Immature natural killer cell (primary cell): ENCODE measurements around the gene LCE6A. TPM values are rescaled to one million over a fixed set of nuclear protein-coding genes. Genes with fewer than 3 reads are reported as not detected.

ENCODE experiments used
- DNase-seq, 3 donors: peaks; one replicate each; pipeline ENCODE4 v3.0.0; 2022; ENCODE audit warnings: mixed read lengths in 1 of 3
- H3K27ac Mint-ChIP-seq, 6 donors: one replicate each; pipeline ENCODE4 v1.8.0; 2020; ENCODE audit warnings: mixed read lengths in 6 of 6, mild to moderate bottlenecking in 5 of 6, inconsistent platforms in 4 of 6, moderate library complexity in 3 of 6
- H3K27me3 Mint-ChIP-seq, 3 donors: one replicate each; pipeline ENCODE4 v1.8.0; 2020 to 2021; ENCODE audit warnings: low read depth in 3 of 3, mild to moderate bottlenecking in 3 of 3, mixed read lengths in 3 of 3, moderate library complexity in 3 of 3, inconsistent platforms in 1 of 3
- H3K36me3 Mint-ChIP-seq, 3 donors: one replicate each; pipeline ENCODE4 v1.8.0; 2020; ENCODE audit warnings: mixed read lengths in 3 of 3, inconsistent platforms in 2 of 3, mild to moderate bottlenecking in 2 of 3
- H3K4me1 Mint-ChIP-seq, 2 donors: one replicate each; pipeline ENCODE4 v1.8.0; 2020; ENCODE audit warnings: inconsistent platforms in 2 of 2, mild to moderate bottlenecking in 2 of 2, mixed read lengths in 2 of 2, moderate library complexity in 1 of 2
- H3K4me3 Mint-ChIP-seq, 5 donors: one replicate each; pipeline ENCODE4 v1.8.0; 2020; ENCODE audit warnings: mild to moderate bottlenecking in 5 of 5, mixed read lengths in 5 of 5, inconsistent platforms in 3 of 5, moderate library complexity in 3 of 5
- H3K9me3 Mint-ChIP-seq, 6 donors: one replicate each; pipeline ENCODE4 v1.8.0; 2020; ENCODE audit warnings: mild to moderate bottlenecking in 6 of 6, mixed read lengths in 6 of 6, inconsistent platforms in 4 of 6, moderate library complexity in 3 of 6
- polyA plus RNA-seq, 3 donors: library from polyadenylated mRNA; unstranded; fragments of 300-500 nt; fragmentation: Illumina TruSeq; gene quantifications; one replicate each; pipeline ENCODE4 v1.2.3, GENCODE V29; 2021

Gene LCE6A
- polyA plus RNA-seq, 3 donors from 2014 or later = not detected

DNA sequence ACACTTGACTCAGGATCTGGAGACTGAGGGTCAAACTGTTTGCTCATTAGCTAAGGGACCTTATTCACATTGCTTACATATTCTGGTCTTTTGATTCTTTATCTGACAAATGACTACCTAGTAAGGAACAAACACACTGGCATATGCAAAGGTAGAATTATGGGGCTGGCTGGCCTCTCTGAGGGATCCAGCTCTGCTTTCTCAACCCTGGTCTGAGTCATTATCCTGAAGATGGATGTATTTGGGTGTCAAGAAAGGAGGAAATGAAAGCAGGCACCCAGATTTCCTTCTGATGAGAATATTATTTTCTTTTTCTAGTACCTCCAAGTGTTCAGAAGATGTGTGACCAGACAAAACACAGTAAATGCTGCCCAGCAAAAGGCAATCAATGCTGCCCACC lies 41.4 kb downstream of the LCE6A start:
- H3K27ac Mint-ChIP-seq = no peak overlapping the region
- H3K4me1 Mint-ChIP-seq = peaks cover 0 to 3% of the 10 kb centered on the region in 2 donors
- H3K4me3 Mint-ChIP-seq = no peak overlapping the region
- peaks cover 7 to 8% (median 7%) of the 10 kb centered on the region in 3 donors for H3K27me3 Mint-ChIP-seq
- H3K9me3 Mint-ChIP-seq = peaks cover 0 to 2% (median 0%) of the 10 kb centered on the region in 6 donors
- H3K36me3 Mint-ChIP-seq = no peaks in the 10 kb centered on the region
- DNase-seq = no peak

DNA sequence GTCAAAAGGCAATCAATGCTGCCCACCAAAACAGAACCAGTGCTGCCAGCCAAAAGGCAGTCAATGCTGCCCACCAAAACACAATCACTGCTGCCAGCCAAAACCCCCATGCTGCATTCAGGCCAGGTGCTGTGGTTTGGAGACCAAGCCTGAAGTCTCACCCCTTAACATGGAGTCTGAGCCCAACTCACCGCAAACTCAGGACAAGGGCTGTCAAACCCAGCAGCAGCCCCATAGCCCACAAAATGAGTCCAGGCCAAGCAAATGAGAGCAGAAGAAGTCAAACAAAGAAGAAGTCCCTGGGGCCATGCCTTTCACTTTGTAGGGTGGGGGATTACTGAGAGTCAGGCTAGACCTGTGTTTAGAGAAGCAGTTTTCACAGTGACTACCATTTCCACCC lies 41.9 kb downstream of the LCE6A start:
- Mint-ChIP-seq H3K4me3 (no peak overlapping the region), H3K27ac (no peak overlapping the region)

DNA sequence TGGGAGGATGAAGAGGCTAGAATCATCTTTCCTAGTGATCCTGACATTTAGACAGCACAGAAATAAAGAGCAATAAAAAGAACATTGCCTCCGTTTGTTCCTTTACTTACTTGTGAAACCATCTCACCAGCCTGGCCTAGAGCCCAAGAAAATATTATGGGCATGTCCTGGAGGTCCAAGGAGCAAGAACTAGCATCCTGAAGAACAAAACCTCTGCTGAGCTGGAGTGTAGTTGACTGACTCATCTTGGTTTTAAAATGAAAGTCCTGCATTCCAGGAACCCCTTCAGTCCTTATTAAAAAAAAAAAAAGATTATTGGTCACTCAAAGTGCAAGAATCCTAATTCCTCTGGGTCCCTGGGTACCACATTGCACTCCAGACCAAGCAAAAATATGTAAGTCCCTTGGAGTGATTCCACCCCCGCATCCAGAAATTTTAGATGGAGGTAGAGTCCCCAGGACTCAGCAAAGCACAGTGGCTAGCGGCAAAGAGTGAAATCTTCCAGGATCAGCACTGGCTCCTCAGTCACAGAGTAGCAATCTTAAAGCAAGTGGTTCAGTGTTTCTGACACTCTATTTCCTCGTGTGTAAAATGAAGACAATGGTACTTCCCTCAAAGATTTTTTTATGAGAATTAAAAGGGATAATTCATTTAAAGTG lies 42.4 kb downstream of the LCE6A start:
- Mint-ChIP-seq H3K27me3 (peaks cover 1 to 5% (median 4%) of the 10 kb centered on the region in 3 donors), H3K9me3 (peaks cover 0 to 2% (median 0%) of the 10 kb centered on the region in 6 donors), H3K4me3 (no peak overlapping the region), H3K27ac (no peak overlapping the region), H3K4me1 (peaks cover 0 to 3% of the 10 kb centered on the region in 2 donors), H3K36me3 (no peaks in the 10 kb centered on the region)
- DNase-seq = no peak

More for the DNA sequence above, 41.9 kb downstream of the LCE6A start:
- Mint-ChIP-seq H3K36me3 (no peaks in the 10 kb centered on the region), H3K9me3 (peaks cover 0 to 2% (median 0%) of the 10 kb centered on the region in 6 donors), H3K27me3 (peaks cover 4 to 8% (median 4%) of the 10 kb centered on the region in 3 donors), H3K4me1 (peaks cover 0 to 3% of the 10 kb centered on the region in 2 donors)
- DNase-seq = no peak

DNA sequence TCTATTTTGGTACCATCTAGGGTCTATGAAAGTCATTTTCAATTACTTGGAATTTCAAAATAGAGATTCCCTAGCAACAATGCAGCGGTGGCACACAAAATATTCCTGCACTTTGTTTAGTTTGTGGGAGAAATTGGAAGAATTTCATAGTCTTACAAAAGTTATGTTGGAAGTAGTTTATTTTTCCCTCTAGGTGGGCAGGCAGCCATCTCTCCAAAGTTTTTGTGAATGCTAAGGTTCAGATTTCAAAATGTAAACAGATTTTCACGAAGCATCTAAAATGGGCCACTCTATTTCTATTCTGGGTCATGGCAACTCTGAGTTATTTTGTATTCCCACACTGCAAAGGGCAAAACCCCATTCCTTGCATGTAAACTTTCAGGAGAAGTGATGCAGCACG lies 43.4 kb downstream of the LCE6A start:
- H3K36me3 Mint-ChIP-seq = no peaks in the 10 kb centered on the region
- no peak overlapping the region for H3K4me3 Mint-ChIP-seq
- peaks cover 0 to 2% (median 0%) of the 10 kb centered on the region in 6 donors for H3K9me3 Mint-ChIP-seq
- no peak overlapping the region for H3K27ac Mint-ChIP-seq
- H3K4me1 Mint-ChIP-seq = no peaks in the 10 kb centered on the region
- DNase-seq = no peak
- peaks cover 2 to 3% (median 3%) of the 10 kb centered on the region in 3 donors for H3K27me3 Mint-ChIP-seq

DNA sequence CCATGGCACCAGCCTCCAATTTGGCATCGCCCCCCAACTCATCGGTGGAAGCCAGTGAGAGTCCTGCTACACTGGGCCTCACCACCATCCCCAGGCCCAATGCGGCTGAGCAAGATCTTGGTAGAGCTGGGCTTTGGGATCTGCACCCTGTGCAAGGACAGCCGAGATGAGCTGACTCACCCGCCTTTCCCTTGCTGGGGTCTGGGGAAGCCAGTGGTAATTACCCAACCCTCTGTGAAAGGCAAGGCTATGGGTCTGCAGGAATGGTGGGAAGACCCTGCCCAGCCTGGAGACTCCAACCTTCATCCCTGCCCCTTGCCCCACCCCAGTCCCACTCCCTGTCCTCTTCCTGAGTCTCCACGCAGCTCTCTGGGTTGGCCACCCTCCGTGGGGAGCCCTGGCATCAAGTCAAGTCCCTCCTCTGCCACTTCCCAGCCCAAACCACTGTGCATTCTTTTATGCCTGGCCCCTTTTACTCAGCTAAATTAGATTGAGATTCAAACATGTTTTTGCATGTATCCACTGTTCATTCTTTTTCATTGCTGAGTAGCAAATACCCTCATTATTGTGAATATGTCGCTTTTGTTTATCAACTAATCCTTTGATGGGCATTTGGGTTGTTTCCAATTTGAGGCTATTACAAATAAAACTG lies 44.2 kb downstream of the LCE6A start:
- H3K27ac Mint-ChIP-seq = no peak overlapping the region
- H3K4me1 Mint-ChIP-seq = no peaks in the 10 kb centered on the region
- peaks cover 0 to 2% (median 0%) of the 10 kb centered on the region in 6 donors for H3K9me3 Mint-ChIP-seq
- H3K4me3 Mint-ChIP-seq = no peak overlapping the region
- peaks cover 2 to 3% (median 3%) of the 10 kb centered on the region in 3 donors for H3K27me3 Mint-ChIP-seq
- no peaks in the 10 kb centered on the region for H3K36me3 Mint-ChIP-seq
- no peak for DNase-seq

DNA sequence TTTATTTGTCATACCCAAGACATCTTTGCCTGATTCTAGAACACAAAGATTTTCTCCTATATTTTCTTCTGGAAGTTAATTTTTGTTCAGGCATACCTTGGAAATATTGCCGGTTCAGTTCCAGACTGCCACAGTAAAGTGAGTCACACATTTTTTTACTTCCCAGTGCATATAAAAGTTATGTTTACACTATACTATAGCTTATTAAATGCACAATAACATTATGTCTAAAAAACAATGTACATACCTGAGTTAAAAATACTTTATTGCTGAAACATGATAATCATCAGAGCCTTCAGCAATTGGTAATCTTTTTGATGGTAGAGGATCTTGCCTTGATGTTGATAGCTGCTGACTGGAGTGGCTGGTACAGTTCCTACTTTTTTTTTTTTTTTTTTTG lies 45.5 kb downstream of the LCE6A start:
- no peaks in the 10 kb centered on the region for H3K36me3 Mint-ChIP-seq
- H3K4me3 Mint-ChIP-seq = no peak overlapping the region
- H3K9me3 Mint-ChIP-seq = peaks cover 0 to 2% (median 0%) of the 10 kb centered on the region in 6 donors
- peaks cover 3 to 4% (median 3%) of the 10 kb centered on the region in 3 donors for H3K27me3 Mint-ChIP-seq
- DNase-seq = no peak
- no peaks in the 10 kb centered on the region for H3K4me1 Mint-ChIP-seq
- no peak overlapping the region for H3K27ac Mint-ChIP-seq

Other genes starting within 250 kb of the LCE6A start
- gene LCE3C, start 242.6 kb upstream of the LCE6A start, polyA plus RNA-seq = not detected
- not detected for gene LCE3B, start 229.0 kb upstream of the LCE6A start, polyA plus RNA-seq
- not detected for gene LCE3A, start 219.8 kb upstream of the LCE6A start, polyA plus RNA-seq
- gene LCE2D, start 179.5 kb upstream of the LCE6A start, polyA plus RNA-seq = not detected
- gene LCE2C, start 167.6 kb upstream of the LCE6A start, polyA plus RNA-seq = not detected
- gene LCE2B, start 156.7 kb upstream of the LCE6A start, polyA plus RNA-seq = not detected
- gene LCE2A, start 144.5 kb upstream of the LCE6A start, polyA plus RNA-seq = not detected
- not detected for gene LCE4A, start 134.7 kb upstream of the LCE6A start, polyA plus RNA-seq
- not detected for gene KPRP, start 84.8 kb upstream of the LCE6A start, polyA plus RNA-seq
- gene LCE1F, start 67.7 kb upstream of the LCE6A start, polyA plus RNA-seq = not detected
- not detected for gene LCE1E, start 56.6 kb upstream of the LCE6A start, polyA plus RNA-seq
- not detected for gene LCE1D, start 46.1 kb upstream of the LCE6A start, polyA plus RNA-seq
- gene LCE1C, start 36.2 kb upstream of the LCE6A start, polyA plus RNA-seq = not detected
- not detected for gene LCE1B, start 30.9 kb upstream of the LCE6A start, polyA plus RNA-seq
- not detected for gene LCE1A, start 15.4 kb upstream of the LCE6A start, polyA plus RNA-seq
- not detected for gene LCE7A, start 17.1 kb downstream of the LCE6A start, polyA plus RNA-seq
- not detected for gene SMCP, start 35.5 kb downstream of the LCE6A start, polyA plus RNA-seq
- not detected for gene IVL, start 65.7 kb downstream of the LCE6A start, polyA plus RNA-seq
- gene SPRR5, start 104.3 kb downstream of the LCE6A start, polyA plus RNA-seq = not detected
- gene SPRR4, start 127.8 kb downstream of the LCE6A start, polyA plus RNA-seq = not detected
- not detected for gene SPRR1A, start 141.2 kb downstream of the LCE6A start, polyA plus RNA-seq
- not detected for gene SPRR3, start 158.9 kb downstream of the LCE6A start, polyA plus RNA-seq
- not detected for gene SPRR1B, start 188.3 kb downstream of the LCE6A start, polyA plus RNA-seq
- not detected for gene SPRR2D, start 198.3 kb downstream of the LCE6A start, polyA plus RNA-seq
- gene SPRR2A, start 214.7 kb downstream of the LCE6A start, polyA plus RNA-seq = not detected
- gene SPRR2B, start 228.8 kb downstream of the LCE6A start, polyA plus RNA-seq = not detected